Measurements from ENCODE around the gene GNB1. TPM values are rescaled to one million over a fixed set of nuclear protein-coding genes. Genes with fewer than 3 reads are reported as not detected.

GNB1 gene
- total and polyA plus RNA-seq, 9 of the 15 experiments (the other 6 are each of a cell fraction or from before 2014, with no cell fraction given): 34.3 to 388 (median 114) TPM

GRCh38 chr1:1906185-1907097 lies 15.6 kb upstream of the GNB1 start (continued):
- TF ChIP-seq MGA (IDR thresholded peaks at IDR 0.05): peak; percentile 57; the same call in 1 of the 2 replicates
- TF ChIP-seq MYBL2 (IDR thresholded peaks at IDR 0.05; ENCODE audit: low read depth): no peak
- TF ChIP-seq MYBL2 (CRISPR knock-in tag; IDR thresholded peaks at IDR 0.05; ENCODE audit: borderline replicate concordance): no peak
- 0 out of 2 replicates have a peak, but pooled peaks have one; percentile 39 for TF ChIP-seq MITF (IDR thresholded peaks at IDR 0.05)
- TF ChIP-seq NR4A1 (CRISPR knock-in tag; IDR thresholded peaks at IDR 0.05): no peak
- TF ChIP-seq NR4A1 (tag; IDR thresholded peaks at IDR 0.05): no peak
- TF ChIP-seq CAMTA2 (CRISPR knock-in tag; conservative IDR thresholded peaks at IDR 0.05): no peak
- peak; percentile 16 for TF ChIP-seq HNRNPLL (IDR thresholded peaks at IDR 0.05; ENCODE audit: low read depth, low read length, poor library complexity, severe bottlenecking)
- TF ChIP-seq HMBOX1 (IDR thresholded peaks at IDR 0.05): peak; percentile 85
- TF ChIP-seq MCM2 (IDR thresholded peaks at IDR 0.05; ENCODE audit: low read depth): no peak
- TF ChIP-seq FUS (optimal IDR thresholded peaks at IDR 0.05; ENCODE audit: low read depth, low read length): no peak
- TF ChIP-seq POLR2A (conservative IDR thresholded peaks at IDR 0.05): no peak
- TF ChIP-seq ZNF511 (CRISPR knock-in tag; IDR thresholded peaks at IDR 0.05): peak; percentile 36; the same call in 1 of the 2 replicates
